Measurements from ENCODE around the gene RNF187.
A peak's percentile ranks its signal among the peaks of the same experiment; 100 is the strongest.
"Not testable (repeated sequence)": the region's sequence is repeated elsewhere in the genome, so short reads cannot be mapped to it uniquely, and the experiment has no call there.

RNF187 gene

DNA sequence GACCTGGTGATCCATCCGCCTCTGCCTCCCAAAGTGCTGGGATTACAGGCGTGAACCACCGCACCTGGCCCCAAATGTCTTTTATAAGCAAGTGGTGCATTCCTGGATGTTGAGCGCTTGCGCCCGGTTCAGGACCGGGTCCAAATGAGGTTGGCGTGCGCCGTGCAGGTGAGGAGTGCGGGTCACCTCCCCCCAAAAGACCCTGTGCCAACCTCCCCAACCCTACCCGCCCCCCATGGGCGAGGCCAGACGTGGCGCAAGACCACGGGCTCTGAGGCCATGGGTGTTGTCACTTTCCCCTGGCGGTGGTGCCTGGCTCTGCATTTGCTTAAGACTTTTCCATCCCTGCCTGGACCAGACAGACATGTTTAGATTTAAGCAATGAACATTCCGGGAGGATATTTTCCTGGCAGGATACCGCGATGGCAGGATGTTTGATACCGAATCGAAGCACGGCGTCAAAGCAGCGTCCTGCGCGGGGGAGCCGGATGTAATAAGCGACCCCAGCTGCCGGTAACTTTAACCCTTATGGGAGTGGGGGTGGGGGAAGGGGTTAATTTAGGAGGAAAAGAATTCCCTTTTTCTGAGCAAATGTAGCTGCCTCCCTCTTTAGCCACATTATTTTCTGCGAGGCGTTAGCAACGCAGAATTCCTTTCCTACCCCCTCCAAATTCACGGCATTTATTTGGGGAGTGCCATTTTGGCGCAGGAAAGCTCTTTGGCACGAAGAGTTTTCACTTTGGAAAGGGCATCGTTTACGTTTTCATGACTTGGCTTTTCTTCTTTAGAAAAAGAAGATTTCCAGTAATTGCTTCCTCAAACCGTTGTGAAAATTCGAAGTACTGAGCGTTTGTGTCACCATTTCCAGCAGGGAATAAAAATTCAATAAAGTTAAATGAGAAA lies 27.8 kb upstream of the RNF187 start:
- DNase-seq (ENCODE audit: low spot score): peak; percentile 92

DNA sequence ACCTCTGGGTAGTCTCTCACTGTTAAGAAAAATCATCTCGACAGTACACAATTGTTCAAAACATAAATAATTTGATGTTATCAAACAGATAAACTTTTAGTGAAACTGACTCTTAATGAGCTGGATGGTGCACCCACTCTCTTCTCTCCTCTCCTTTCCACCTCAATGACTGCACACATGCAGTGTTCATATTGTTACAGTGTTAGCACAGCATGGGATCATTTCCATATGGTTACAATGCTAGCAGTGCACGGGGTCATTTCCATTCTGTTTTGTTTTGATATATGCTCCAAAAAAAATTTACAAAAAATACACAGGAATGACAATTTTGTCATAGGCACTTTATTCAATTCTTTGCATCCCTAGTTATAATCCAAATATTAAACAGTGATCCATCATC lies 26.4 kb upstream of the RNF187 start:
- no peak for DNase-seq (ENCODE audit: low spot score)

DNA sequence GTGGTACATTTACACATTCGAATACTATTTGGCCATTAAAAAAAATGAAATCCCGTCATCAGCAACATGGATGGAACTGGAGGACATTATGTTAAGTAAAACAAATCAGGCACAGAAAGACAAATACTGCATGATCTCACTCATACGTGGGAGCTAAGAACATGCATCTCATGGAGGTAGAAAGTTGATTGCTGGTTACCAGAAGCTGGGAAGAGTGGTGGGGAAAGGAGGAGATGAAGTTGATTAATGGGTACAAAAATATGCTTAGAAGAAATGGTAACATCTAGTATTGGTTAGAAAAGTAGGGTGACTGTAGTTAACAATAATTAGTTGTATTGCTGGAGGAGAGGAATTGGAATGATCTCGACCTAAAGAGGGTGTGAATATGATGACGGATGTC lies 24.6 kb upstream of the RNF187 start:
- DNase-seq (ENCODE audit: low spot score): no peak

DNA sequence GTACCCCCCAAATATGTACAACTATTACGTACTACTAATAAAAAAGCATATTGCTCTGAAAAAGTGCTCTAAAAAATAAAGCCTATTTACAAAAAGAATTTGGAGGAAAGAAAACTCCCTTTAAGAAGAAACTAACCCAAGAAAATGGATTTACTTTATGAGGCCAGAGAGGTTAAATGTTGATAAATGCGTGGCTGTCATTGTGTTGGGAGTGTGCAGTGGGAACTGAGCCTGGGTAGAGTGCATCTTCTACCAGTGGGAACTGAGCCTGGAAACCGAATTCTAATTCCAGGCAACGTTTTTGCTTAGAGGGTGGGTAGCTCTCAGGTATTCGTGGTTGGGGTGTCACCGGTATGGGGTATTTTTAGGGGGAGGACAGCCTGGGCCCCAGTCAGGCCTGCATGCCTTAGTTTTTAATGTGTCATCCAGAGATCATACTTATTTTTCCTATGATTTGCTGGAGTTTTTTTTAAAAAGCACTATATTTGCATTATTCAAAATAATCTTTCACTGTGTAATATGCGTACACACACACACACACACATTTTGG lies 24.1 kb upstream of the RNF187 start:
- no peak for DNase-seq (ENCODE audit: low spot score)

DNA sequence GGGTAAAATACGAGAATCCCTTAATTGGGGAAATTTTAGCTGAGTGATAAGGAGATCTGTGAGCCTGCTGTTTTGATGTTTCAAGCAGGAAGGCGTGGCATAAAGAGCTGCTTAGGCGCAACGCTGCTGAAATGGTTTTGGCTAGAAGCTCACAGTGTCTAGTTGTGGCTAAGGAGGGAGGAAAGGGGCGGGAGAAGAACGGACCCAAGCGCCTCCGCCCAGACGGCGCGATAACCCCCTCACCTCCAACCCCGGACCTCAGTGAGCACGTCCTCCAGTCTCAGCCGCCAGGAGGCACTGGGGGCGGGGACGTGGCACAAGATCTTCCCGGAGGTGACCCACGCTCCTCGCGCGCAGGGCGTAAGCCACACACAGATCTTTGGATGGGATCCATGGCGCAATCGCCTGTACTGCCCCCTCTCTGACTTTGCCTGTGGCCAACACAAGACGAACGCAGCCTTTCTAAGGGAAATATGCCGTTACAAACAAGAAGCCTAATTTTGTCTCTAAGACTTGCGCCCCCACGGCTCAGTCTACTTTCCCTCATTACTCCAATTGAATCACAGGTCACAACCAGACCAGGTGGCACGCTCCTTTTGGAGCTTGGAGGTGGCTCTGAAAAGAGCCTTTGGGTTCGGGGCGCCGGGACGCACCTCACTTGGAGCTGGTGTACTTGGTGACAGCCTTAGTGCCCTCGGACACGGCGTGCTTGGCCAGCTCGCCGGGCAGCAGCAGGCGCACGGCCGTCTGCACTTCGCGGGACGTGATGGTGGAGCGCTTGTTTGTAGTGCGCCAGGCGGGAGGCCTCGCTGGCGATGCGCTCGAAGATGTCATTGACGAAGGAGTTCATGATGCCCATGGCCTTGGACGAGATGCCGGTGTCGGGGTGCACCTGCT lies 23.4 kb upstream of the RNF187 start:
- no peak for DNase-seq (ENCODE audit: low spot score)

DNA sequence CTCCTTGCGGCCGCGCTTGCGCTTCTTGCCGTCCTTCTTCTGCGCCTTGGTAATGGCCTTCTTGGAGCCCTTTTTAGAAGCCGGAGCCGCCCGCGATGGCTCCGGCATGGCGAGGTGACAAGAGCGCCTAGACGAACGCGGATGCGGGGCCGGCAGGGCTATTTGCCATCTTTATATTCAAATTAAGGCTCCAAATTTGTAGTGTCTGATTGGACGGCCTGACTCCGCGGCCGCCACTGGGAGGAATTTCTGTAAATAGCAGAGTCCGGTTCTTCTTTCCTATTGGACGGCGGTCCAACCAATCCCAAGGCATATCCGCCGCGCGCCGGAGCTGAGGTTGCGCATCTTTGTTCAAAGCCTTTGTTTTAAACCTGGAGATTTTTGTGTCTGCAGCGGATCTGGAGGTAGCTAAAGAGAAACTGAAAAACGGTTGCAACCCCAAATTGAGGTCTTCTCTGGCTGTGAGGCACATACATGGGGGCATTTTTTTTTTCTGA lies 22.6 kb upstream of the RNF187 start:
- peak; percentile 96 for DNase-seq (ENCODE audit: low spot score)

DNA sequence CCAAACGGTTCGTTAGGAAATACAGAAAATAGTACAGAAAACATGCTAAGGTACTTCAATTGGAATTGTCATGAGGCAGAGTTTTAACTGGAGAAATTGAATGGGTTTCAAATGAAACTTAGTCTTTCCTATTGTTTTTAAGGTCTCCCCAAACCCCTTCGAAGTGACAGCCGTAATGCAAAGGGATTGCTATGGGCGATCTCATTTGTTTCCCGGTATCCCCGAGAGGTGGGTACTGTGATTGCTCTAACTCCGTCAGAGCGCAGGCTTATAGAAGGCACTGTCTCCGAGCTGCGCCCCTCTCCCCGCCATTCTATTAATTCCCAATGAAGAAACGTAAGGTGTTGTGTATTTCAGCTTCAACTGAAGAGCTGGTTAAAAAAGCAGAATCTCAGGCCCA lies 22.0 kb upstream of the RNF187 start:
- DNase-seq (ENCODE audit: low spot score): no peak

DNA sequence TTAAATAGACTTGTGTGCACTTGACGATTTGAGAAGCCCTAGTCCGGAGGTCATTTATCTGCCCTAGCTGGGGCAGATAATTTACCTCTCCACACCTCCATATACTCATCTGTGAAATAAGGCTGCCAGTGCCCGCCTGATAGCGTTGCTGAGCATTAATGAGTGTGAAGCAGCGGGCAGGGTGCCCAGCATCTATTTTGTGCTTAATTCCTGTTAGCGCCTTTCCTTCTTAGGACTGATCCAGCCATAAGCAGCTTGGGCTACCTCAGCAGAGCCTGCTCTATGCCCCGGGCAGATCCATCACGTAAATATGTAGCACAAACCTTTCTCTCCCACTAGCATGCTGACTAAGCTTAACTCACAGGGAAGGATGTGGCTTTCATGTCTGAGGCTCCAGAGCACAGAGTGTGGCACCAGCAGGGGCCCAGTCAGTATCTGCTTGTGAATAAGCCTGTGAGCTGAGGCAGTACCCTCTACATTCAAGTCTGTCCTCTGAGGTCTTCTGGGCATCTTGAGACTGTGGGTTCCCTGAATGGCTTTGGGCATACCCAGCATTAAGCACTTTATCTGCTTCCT lies 21.5 kb upstream of the RNF187 start:
- no peak for DNase-seq (ENCODE audit: low spot score)

DNA sequence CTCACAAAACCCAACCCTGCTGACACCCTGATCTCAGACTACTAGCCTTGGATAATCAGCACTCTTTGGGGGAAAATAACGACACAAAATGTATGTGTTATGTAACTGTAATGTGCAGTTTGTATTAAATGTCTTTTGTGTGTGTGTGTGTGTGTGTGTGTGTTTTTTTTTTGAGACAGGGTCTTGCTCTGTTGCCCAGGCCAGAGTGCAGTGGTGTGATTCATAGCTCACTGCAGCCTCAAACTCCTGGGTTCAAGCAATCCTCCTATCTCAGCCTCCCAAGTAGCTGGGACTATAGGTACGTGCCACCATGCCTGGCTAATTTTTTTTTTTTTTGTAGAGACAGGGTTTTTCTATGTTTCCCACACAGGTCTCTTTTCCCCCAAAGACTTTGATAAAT lies 19.0 kb upstream of the RNF187 start:
- DNase-seq (ENCODE audit: low spot score): not testable (repeated sequence)

DNA sequence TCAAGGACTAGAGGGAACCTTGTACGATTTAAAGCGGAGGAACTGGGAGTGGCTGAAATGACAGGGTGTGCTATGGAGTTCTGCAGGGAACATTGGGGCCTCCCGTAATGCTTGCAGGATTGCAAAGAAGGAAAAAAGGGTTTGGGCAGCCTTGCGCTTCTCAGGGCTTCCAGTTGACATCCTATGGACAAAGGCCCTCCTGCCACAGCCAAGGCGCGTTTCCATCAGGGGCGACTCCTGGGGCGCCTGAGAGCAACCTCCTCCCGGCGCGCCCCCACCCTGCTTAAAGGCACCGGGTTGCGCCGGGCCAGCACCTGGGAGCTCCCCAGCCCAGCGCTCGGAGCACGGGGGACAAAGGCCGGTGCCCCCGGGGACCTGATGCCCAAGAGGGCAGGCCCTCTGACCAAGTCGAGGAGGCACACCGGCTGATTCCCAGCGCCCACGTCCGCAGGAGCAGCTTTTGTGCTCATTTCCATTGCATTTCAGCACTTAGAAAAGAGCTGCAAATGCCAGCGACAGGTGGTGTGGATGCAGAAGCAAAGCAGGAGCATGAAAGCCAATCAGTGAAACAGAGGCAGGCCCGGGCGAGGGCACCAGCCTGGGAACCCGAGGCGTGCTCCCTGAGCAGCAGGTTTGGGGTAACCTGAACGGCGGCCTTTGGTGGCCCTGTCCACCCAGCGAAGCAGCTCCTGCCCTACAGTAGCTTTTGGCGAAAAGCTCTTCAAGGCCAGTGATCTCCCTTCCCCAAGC lies 17.6 kb upstream of the RNF187 start:
- DNase-seq (ENCODE audit: low spot score): no peak

DNA sequence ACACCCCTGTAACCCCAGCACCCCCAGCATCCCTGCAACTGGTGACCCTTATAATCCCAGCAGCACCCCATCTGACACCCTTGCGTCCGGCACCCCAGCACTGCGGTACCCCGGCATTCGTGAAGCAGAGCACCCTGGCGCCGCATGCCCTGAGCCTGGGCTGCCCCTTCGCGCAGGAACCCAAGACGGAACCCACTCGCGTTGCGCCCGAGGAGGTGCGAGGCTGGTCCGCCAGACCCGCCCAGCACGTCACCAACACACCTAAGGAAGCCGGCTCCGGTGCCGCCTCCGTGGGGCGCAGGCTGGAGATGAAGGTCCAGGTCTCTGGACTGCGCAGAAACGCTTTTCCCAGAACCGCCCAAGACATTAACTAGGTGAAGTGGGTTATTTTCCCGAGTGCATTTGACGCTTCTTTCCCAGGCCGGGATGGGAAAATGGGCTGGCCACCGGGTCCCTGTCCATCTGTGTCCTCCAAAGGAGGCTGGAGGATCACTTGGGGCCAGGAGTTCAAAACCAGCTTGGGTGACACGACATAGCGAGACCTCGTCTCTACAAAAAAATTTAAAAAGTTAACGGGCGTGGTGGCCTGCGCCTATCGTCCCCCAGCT lies 15.9 kb upstream of the RNF187 start:
- DNase-seq (ENCODE audit: low spot score): no peak

DNA sequence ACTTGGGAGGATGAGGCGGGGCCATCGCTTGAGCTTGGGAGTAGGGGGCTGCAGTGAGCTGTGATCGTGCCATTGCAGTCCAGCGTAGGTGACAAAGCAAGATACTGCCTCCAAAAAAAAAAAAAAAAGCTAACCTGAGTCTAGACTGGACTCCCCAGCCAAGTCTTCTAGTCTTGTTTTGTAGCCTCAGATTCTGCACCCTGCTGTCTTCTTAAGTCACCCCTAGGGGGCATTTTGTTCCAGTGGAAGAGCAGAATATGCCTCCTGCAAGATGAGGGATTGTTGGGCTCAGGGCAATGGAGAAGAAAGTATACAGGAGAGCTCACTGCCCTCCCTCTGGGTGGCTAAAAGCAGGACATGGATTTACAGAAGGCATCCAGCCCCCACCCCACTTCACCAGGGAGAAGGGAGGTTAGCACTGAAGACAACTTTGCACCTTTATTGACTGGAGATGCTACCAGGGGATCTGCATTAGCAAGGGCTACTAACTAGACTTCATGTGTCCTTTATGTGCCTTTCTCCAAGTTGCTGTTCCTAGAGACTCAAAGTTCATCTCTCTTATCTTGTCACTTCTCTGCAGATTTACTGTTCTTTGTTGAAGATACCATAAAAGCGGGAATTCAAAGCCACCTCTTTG lies 15.3 kb upstream of the RNF187 start:
- DNase-seq (ENCODE audit: low spot score): peak; percentile 64

DNA sequence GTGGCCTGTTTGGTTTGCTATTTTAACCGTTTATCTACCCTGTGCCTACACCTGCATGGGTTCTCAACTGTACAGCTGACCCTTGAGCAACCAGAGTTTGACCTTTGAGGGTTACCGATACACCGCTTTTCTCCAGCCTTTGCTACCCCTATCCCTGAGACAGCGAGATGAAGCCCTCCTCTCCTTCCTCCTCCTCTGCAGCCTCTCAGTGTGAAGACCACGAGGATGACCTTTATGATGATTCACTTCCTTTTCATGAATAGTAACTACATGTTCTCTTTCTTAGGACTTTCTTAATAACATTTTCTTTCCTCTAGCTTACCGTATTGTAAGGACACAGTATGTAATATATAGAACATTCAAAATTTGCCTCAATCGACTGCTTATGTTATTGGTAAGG lies 14.5 kb upstream of the RNF187 start:
- DNase-seq (ENCODE audit: low spot score): no peak

DNA sequence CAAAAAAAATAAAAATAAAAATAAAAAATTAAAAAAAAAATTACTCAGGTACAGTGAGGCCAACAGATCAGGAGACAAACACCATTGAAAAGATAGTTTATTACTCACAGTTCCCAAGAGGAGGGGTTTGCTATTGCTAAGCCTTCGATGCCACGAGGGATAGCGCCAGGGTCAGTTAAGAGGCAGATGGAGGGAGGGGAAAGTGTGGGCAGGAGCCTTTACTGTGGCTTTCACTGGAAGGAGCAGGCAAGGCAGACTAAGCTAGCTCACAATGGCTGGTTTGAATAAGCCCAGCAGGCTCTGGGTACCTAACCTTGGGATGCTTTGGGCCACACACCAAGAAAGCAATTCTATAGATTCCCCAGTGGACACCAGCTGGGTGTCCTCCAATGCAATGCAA lies 12.7 kb upstream of the RNF187 start:
- no peak for DNase-seq (ENCODE audit: low spot score)

DNA sequence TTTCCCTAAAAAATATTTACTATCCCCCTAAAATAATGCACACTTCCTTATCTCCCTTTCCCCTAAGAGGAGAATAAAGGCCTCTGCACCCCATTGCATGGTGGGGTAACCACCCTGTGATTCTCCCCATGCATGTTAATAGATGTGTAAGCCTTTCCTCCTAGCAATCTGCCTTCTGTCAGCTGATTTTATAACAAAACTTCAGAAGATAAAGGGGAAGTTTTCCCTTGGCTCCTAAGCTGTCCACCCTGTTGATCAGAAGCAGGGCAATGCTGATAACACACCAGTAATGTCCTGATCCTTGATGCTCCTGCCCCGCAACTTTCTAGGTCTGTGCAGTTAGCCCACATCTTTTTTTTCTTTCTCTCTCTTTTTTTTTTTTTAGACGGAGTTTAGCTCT lies 11.4 kb upstream of the RNF187 start:
- DNase-seq (ENCODE audit: low spot score): no peak

DNA sequence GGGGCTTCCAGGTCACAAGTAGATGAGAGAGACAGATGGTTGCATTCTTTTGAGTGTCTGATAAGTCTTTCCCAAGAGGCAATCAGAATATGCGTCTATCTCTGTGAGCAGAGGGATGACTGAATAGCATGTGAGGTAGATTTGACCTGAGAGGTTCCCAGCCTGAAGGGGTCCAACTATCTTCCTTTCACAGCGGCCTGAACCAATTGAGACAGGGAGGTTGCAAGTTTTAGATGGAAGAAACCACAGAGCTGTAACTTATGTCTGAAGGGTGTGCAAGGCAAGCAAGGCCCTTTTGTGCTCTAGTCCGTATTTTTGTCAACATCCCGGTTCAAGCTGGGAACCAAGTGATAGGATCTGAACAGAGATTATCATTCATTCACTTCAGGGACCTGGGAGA lies 9.9 kb upstream of the RNF187 start:
- DNase-seq (ENCODE audit: low spot score): no peak

DNA sequence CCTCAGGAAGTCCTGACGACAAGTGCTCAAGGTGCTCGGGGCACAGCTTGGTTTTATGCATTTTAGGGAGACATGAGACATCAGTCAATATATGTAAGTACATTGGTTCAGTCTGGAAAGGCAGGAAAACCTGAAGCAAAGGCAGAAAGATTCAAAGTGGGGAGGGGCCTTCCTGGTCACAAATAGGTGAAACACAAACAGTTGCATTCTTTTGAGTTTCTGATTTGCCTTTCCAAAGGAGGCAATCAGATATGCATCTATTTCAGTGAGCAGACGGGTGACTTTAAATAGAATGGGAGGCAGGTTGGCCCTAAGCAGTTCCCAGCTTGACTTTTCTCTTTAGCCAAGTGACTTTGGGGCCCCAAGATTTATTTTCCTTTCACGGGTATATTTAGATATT lies 8.9 kb upstream of the RNF187 start:
- DNase-seq (ENCODE audit: low spot score): no peak

DNA sequence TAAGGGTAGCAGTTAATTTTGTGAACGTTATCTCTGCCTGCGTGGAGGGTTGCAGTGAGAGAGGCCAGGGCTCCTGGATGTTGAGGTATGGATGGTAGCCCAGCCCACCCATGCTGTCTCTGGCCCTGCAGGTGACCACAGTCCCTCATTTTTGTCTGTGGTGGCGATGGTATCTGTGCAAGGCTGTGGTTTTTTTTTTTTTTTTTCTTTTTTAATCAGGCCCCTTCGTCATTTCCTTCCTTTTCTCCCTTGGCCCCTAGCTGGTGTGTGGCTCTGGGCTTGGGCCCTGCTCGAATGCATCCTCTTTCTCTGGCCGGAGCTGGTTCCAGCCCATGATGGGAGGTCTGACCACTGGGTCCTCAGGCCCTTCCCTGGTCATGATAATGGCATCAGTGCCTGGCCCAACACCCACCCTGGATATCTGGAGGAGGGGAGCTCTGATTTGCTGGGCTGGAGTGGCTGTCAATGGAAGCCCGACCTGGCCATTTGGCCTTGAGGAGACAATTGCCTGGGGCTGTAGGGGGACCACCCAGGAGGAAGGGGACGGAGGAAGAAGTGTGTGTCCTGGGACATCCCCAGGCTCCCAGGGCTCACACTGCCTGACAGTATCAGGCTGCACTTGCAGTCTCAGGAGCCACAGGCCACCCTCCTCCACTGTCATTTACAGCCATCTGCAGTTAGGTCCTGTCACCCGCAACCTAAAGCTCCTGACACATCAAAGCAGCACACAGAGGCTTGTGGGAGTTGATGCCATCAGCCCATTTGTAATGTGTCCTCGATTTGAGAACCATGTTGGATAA lies 8.1 kb upstream of the RNF187 start:
- no peak for DNase-seq (ENCODE audit: low spot score)

DNA sequence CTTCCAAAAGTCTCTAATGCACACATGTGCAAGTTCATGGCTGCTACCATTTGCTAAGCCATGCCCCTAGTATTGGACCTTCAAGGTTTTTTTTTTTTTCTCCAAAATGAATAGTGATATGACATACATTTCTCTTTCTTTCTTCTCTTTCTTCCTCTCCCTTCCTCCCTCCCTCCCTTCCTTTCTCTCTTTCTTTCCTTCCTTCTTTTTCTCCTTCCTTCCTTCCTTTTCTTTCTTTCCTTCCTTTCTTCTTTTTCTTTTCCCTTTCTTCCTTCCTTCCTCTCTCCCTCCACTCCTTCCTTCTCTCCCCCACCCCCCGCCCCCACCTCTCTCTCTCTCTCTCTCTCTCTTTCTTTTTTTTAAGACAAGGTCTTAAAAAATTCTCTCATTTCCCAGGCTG lies 3.4 kb upstream of the RNF187 start:
- DNase-seq (ENCODE audit: low spot score): no peak

Data from cerebellar cortex (tissue), 1 donor.